Measurements from ENCODE around the gene IL17RB. TPM values are rescaled to one million over a fixed set of nuclear protein-coding genes. Genes with fewer than 3 reads are reported as not detected.

IL17RB gene, protein sequence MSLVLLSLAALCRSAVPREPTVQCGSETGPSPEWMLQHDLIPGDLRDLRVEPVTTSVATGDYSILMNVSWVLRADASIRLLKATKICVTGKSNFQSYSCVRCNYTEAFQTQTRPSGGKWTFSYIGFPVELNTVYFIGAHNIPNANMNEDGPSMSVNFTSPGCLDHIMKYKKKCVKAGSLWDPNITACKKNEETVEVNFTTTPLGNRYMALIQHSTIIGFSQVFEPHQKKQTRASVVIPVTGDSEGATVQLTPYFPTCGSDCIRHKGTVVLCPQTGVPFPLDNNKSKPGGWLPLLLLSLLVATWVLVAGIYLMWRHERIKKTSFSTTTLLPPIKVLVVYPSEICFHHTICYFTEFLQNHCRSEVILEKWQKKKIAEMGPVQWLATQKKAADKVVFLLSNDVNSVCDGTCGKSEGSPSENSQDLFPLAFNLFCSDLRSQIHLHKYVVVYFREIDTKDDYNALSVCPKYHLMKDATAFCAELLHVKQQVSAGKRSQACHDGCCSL
- 0.12 and 0.49 TPM in 2 replicates for total RNA-seq

DNA sequence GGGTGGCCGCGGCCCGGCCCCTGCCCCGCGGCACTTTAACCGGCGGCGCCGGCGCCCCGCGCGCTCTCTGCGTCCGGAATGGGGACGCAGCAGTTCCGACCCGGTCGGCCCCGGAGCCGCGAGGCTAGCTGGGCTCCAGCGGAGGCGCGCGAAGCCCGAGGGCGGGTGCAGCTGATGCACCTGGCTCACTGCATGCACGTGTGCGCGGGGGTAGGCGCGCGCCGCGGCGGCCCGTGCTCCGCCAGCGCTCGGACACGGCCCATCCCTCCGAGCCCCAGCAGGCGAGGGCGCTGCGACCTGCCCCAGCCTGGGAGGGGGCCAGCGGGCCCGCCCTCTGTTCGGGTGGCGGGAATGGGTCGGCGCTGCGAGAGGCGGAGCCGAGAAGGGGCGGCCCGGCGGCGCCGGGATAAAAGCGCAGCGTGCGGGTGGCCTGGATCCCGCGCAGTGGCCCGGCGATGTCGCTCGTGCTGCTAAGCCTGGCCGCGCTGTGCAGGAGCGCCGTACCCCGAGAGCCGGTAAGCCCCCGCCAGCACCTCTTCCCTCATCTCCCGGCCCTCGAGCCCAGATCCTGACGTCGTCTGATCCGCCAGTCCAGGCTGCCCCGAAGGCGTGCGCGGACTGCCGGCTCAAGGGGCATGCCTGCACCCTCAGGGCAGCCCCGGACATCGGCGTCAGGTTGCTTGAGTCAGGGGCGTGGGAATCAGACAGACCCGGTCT lies at the start of gene IL17RB, which contains the start of gene CHDH:
IL17RB (plus strand) TSS at position 435 of the 717 bp plus-strand sequence; CDS start at position 456, 21 bp downstream.
CHDH (minus strand) TSS at position 286 of the 717 bp plus-strand sequence. CDS start 22,411 bp downstream, outside the sequence.

DNA sequence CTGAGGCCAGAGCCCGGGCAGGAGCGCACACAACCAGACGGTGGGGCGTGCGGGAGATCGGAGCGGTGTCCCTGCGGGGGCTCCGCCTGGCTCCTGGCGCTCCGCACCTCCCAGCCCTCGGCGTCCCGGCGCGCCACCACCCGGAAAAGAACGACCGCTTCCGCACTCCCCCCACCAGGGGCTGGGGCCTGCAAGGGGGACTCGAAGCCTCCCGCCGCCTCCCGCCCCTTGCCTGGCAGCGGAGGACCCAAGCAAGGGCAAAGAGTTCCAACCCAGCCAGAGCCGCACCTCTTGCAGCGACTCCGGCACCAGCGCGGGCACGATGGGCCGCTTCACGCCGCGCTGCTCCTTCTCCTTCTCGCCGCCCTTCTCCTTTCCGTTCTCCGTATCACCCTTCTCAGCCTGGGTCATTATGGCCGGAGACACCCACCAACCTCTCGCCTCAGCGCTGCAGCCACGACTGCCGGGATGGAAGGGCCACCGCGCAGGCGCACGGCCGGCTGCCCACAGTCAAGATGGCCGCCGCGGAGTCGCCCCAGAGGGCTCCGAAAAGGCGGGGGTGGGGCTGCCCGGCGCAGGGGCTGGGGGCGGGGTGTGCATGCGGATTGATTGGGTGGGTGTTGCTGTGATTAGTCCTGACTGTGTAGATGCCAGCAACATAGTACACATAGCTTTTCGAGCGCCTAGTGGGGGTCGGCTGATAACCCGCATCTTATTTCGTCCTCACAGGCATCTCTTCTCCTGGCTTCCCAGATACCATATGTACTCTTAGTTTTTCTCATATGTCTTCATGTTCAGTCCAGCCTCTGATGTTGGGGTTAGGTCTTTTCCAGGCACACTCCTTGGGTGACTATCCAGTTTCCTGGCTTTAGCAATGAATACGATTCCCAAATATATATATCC lies 35.6 kb downstream of the IL17RB start, which contains the start of gene ACTR8:
ACTR8 (minus strand) TSS at position 462 of the 903 bp plus-strand sequence; CDS start at position 411, 51 bp downstream.

DNA sequence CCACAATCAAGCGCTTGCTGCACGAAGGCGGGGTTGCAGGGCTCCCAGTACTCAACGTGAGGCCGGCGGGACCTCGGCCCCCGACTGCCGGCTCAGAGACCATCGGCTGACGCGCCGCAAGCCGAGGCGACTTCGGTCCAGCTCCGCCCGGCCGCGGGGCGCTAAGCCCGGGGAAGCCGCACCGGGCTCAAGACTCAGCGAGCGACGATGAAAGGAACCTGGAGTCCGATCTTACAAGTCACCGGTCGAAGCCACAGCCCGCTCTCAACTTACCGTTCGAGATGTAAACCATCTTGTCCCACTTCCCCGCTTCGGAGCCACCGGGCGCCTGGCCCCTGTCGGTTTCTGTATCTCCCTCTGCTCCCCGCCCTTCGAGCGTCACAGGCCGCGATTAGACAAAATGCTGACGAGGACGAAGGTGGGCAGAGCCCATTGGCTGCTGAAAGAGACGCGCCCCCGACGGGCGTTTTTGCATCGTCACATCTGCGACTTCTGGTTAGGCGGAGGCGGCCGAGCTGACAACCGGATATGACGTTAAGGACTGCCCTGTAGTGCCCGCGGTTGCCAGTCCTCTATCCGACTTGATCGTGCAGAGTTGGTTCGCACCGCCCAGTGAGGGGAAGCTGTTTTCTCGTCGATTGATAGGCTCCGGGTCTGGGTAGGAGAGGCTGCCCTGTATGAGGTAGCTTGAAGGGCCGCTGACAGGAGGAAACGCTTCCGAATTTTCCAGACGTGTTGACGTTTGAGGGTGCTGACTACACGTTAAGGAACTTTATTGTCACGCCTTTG lies 45.3 kb downstream of the IL17RB start, which contains the start of gene SELENOK:
SELENOK (minus strand) TSS at position 363 of the 789 bp plus-strand sequence.

Small RNAs within 50 kb of the gene (small RNA-seq; reads per million reads assigned to genes)
- gene AC012467.1: not detected

Other genes with a start within 250 kb of the IL17RB start
- gene CHDH, start 149 bp upstream of the IL17RB start, total RNA-seq: 1.6 and 4.4 TPM in 2 replicates
- 42.3 and 45.6 TPM in 2 replicates for gene ACTR8, start 35.6 kb downstream of the IL17RB start, total RNA-seq
- 11.8 and 12.1 TPM in 2 replicates for gene SELENOK, start 45.3 kb downstream of the IL17RB start, total RNA-seq